ENCODE results near the gene CHST12.
"Not testable (repeated sequence)": the region's sequence is repeated elsewhere in the genome, so short reads cannot be mapped to it uniquely, and the experiment has no call there.

DNA sequence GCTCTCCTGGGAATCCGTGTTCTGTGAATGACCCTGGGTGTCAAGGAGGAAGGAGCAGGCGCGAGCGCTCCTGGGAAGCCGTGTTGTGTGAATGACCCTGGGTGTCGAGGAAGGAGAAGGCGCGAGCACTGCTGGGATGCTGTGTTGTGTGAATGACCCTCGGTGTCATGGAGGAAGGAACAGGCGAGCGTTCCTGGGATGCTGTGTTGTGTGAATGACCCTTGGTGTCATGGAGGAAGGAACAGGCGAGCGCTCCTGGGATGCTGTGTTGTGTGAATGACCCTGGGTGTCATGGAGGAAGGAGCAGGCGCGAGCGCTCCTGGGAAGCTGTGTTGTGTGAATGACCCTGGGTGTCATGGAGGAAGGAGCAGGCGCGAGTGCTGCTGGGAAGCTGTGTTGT lies 25.3 kb upstream of the CHST12 start:
- TF ChIP-seq, protein P1, sequence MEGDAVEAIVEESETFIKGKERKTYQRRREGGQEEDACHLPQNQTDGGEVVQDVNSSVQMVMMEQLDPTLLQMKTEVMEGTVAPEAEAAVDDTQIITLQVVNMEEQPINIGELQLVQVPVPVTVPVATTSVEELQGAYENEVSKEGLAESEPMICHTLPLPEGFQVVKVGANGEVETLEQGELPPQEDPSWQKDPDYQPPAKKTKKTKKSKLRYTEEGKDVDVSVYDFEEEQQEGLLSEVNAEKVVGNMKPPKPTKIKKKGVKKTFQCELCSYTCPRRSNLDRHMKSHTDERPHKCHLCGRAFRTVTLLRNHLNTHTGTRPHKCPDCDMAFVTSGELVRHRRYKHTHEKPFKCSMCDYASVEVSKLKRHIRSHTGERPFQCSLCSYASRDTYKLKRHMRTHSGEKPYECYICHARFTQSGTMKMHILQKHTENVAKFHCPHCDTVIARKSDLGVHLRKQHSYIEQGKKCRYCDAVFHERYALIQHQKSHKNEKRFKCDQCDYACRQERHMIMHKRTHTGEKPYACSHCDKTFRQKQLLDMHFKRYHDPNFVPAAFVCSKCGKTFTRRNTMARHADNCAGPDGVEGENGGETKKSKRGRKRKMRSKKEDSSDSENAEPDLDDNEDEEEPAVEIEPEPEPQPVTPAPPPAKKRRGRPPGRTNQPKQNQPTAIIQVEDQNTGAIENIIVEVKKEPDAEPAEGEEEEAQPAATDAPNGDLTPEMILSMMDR (conservative IDR thresholded peaks at IDR 0.05; ENCODE audit: low read depth, low read length), result not testable (repeated sequence)
- TF ChIP-seq EZH2 (IDR thresholded peaks at IDR 0.05; ENCODE audit: low read length, unreplicated experiment); EZH2phosphoT487 (IDR thresholded peaks at IDR 0.05; ENCODE audit: borderline replicate concordance, low read length): not testable (repeated sequence)
